Esophagus squamous epithelium (tissue), 5 donors: ENCODE results near the gene PEAK3. TPM values are rescaled to one million over a fixed set of nuclear protein-coding genes. Genes with fewer than 3 reads are reported as not detected.

ENCODE experiments used
- DNase-seq: peaks from one replicate; lab custom pipeline; 2025; lab: John Stamatoyannopoulos, UW
- H3K27ac ChIP-seq, 4 donors: fragments of 200-600 bp; sonication (generic); one replicate each; pipeline ENCODE4 v1.5.1; 2016 to 2019; ENCODE audit warnings: mild to moderate bottlenecking in 1 of 4
- H3K27me3 ChIP-seq, 4 donors: fragments of 200-600 bp; sonication (generic); 1 replicate in 3 of 4; 2 replicates in 1 of 4; pipeline versions ENCODE4 v1.5.1 to v1.6.0; 2017 to 2021; ENCODE audit warnings: antibody characterized with exemption in 1 of 4
- H3K36me3 ChIP-seq, 3 donors: fragments of 200-600 bp; sonication (generic); one replicate each; pipeline ENCODE4 v1.5.1; 2016 to 2019
- H3K4me1 ChIP-seq, 3 donors: fragments of 200-600 bp; sonication (generic); one replicate each; pipeline ENCODE4 v1.5.1; 2017 to 2019
- H3K4me3 ChIP-seq, 4 donors: fragments of 200-600 bp; sonication (generic); 1 replicate in 3 of 4; 2 replicates in 1 of 4; pipeline ENCODE4 v1.5.1; 2016 to 2019; ENCODE audit warnings: mild to moderate bottlenecking in 2 of 4, moderate library complexity in 1 of 4
- H3K9me3 ChIP-seq, 3 donors: fragments of 200-600 bp; sonication (generic); one replicate each; pipeline ENCODE4 v1.5.1; 2016 to 2019
- CTCF ChIP-seq, 6 experiments: fragments of 450-650 bp in 4 of 6; fragments of 200-600 bp in 2 of 6; sonication (generic) in 2 of 6; IDR thresholded peaks; one replicate each; pipeline ENCODE4 v1.5.1; 2016 to 2019; ENCODE audit warnings: antibody characterized with exemption in 6 of 6, mild to moderate bottlenecking in 4 of 6, moderate library complexity in 4 of 6
- POLR2A ChIP-seq, 4 donors: fragments of 450-650 bp; IDR thresholded peaks; one replicate each; pipeline ENCODE4 v1.6.1; 2017; ENCODE audit warnings: antibody characterized with exemption in 4 of 4, mild to moderate bottlenecking in 4 of 4, moderate library complexity in 3 of 4
- WGBS, 2 donors: methylation state at CpG; one replicate each; pipeline ENCODE4 v1.1.5; 2018; 5-methylcytosine and 5-hydroxymethylcytosine counted together
- intact Hi-C: fragments of 100-400 bp; cut with DNase I; formaldehyde crosslinking; loops from one replicate; pipeline ENCODE4 v1.15.0; 2022
- total RNA-seq, 4 donors: library from RNA; depleted of rRNA; stranded (reverse); fragments of >200 nt; gene quantifications; one replicate each; pipeline ENCODE4 v1.1.0, GENCODE V29; 2016
- donor health status: DM: yes; HTN: yes; CAD: no.

The PEAK3 gene
- total RNA-seq, 4 donors from 2014 or later = 0.32 to 0.40 (median 0.38) TPM; not detected in 1

GRCh38 chr19:2235381-2236063, 46.5 kb downstream of the PEAK3 start:
- Histone ChIP-seq H3K27ac (peak overlapping the region; percentile 96 to 99 (median 98)), H3K36me3 (peaks cover 5 to 44% (median 6%) of the 10 kb centered on the region in 3 donors), H3K27me3 (no peaks in the 10 kb centered on the region), H3K4me1 (peaks cover 26 to 86% (median 47%) of the 10 kb centered on the region in 3 donors), H3K9me3 (no peaks in the 10 kb centered on the region), H3K4me3 (peak overlapping the region; percentile 79 to 97 (median 86))
- intact Hi-C loops = loop anchor here (2.0 to 10.0 kb wide), 2 partner anchors 35 to 81 kb away; partner anchors contain the start of gene AP3D1
- DNase-seq = no peak
- TF ChIP-seq POLR2A (IDR thresholded peaks at IDR 0.05) = no peak
- peak in 1 of 6 experiments; percentile 4 for TF ChIP-seq CTCF (IDR thresholded peaks at IDR 0.05)
- 0 to 2% methylated on average over 1 to 8 of the region's 48 CpGs for WGBS, 2 donors

- DNase-seq = no peak
- TF ChIP-seq CTCF (IDR thresholded peaks at IDR 0.05) = no peak
- no peak for TF ChIP-seq POLR2A (IDR thresholded peaks at IDR 0.05)
- Histone ChIP-seq H3K9me3 (no peaks in the 10 kb centered on the region), H3K4me3 (peak overlapping the region; percentile 79 to 97 (median 86)), H3K27me3 (no peaks in the 10 kb centered on the region), H3K36me3 (peaks cover 6 to 49% (median 9%) of the 10 kb centered on the region in 3 donors), H3K4me1 (peaks cover 21 to 85% (median 41%) of the 10 kb centered on the region in 3 donors), H3K27ac (peak overlapping the region; percentile 96 to 99 (median 98))
- intact Hi-C loops = loop anchor here (10.0 kb wide), 1 partner anchor 80 kb away; the partner anchor contains the start of gene AP3D1
- WGBS, 2 donors = 26 to 36% methylated on average over 6 of the region's 6 CpGs
These were observed 47.0 kb downstream of the PEAK3 start for GRCh38 chr19:2234996-2235380.

GRCh38 chr19:2233601-2234280, 48.2 kb downstream of the PEAK3 start:
- WGBS, 2 donors = 79 to 87% methylated on average over 20 to 21 of the region's 25 CpGs
- Histone ChIP-seq H3K36me3 (peaks cover 6 to 62% (median 21%) of the 10 kb centered on the region in 3 donors), H3K4me3 (no peak overlapping the region), H3K27ac (no peak overlapping the region), H3K9me3 (no peaks in the 10 kb centered on the region), H3K4me1 (peaks cover 18 to 76% (median 30%) of the 10 kb centered on the region in 3 donors), H3K27me3 (no peaks in the 10 kb centered on the region)
- DNase-seq = no peak
- intact Hi-C loops = loop anchor here (10.0 kb wide), 1 partner anchor 79 kb away; the partner anchor contains the start of gene AP3D1
- no peak for TF ChIP-seq CTCF (IDR thresholded peaks at IDR 0.05)
- TF ChIP-seq POLR2A (IDR thresholded peaks at IDR 0.05) = no peak

GRCh38 chr19:2232286-2233151, 49.5 kb downstream of the PEAK3 start:
- 74 to 80% methylated on average over 13 of the region's 30 CpGs for WGBS, 2 donors
- no peak overlapping the region for H3K4me3 ChIP-seq
- peaks cover 7 to 74% (median 28%) of the 10 kb centered on the region in 3 donors for H3K36me3 ChIP-seq
- no peak overlapping the region for H3K27ac ChIP-seq
- H3K27me3 ChIP-seq = no peaks in the 10 kb centered on the region
- TF ChIP-seq CTCF (IDR thresholded peaks at IDR 0.05) = no peak
- TF ChIP-seq POLR2A (IDR thresholded peaks at IDR 0.05) = no peak
- DNase-seq = no peak
- intact Hi-C loops = loop anchor here (10.0 kb wide), 1 partner anchor 78 kb away; the partner anchor contains the start of gene AP3D1
- no peaks in the 10 kb centered on the region for H3K9me3 ChIP-seq
- peaks cover 10 to 76% (median 18%) of the 10 kb centered on the region in 3 donors for H3K4me1 ChIP-seq
